Ishikawa (cell line): ENCODE measurements around the gene FAM171A2.

Experiments
- CEBPB ChIP-seq: IDR thresholded peaks from 2 replicates; pipeline ENCODE4 v1.6.1; 2012
- CREB1 ChIP-seq: IDR thresholded peaks from 2 replicates; pipeline ENCODE4 v1.6.1; 2012; ENCODE audit warnings: low read depth
- EGR1 ChIP-seq: IDR thresholded peaks from 2 replicates; pipeline ENCODE4 v1.6.1; 2012
- EP300 ChIP-seq: IDR thresholded peaks from 2 replicates; pipeline ENCODE4 v1.6.1; 2012; ENCODE audit warnings: borderline replicate concordance
- FOXM1 ChIP-seq: IDR thresholded peaks from 2 replicates; pipeline ENCODE4 v1.6.1; 2012; ENCODE audit warnings: low read depth, borderline replicate concordance
- MAX ChIP-seq: IDR thresholded peaks from 2 replicates; pipeline ENCODE4 v1.6.1; 2012
- NFIC ChIP-seq: IDR thresholded peaks from 2 replicates; pipeline ENCODE4 v1.6.1; 2012
- RAD21 ChIP-seq: IDR thresholded peaks from 2 replicates; pipeline ENCODE4 v1.6.1; 2012; ENCODE audit warnings: low read depth
- REST ChIP-seq: IDR thresholded peaks from 2 replicates; pipeline ENCODE4 v1.6.1; 2012; ENCODE audit warnings: low read depth, mild to moderate bottlenecking
- TAF1 ChIP-seq: IDR thresholded peaks from 2 replicates; pipeline ENCODE4 v1.6.1; 2012; ENCODE audit warnings: low read depth, mild to moderate bottlenecking
- TCF12 ChIP-seq: IDR thresholded peaks from 2 replicates; pipeline ENCODE4 v1.6.1; 2012; ENCODE audit warnings: low read depth
- TEAD4 ChIP-seq: IDR thresholded peaks from 2 replicates; pipeline ENCODE4 v1.6.1; 2012
- USF1 ChIP-seq: IDR thresholded peaks from 2 replicates; pipeline ENCODE4 v1.6.1; 2012
- YY1 ChIP-seq: IDR thresholded peaks from 2 replicates; pipeline ENCODE4 v1.6.1; 2012; ENCODE audit warnings: low read depth
- ZBTB7A ChIP-seq: IDR thresholded peaks from 2 replicates; pipeline ENCODE4 v1.6.1; 2012; ENCODE audit warnings: low read depth

The FAM171A2 gene

DNA sequence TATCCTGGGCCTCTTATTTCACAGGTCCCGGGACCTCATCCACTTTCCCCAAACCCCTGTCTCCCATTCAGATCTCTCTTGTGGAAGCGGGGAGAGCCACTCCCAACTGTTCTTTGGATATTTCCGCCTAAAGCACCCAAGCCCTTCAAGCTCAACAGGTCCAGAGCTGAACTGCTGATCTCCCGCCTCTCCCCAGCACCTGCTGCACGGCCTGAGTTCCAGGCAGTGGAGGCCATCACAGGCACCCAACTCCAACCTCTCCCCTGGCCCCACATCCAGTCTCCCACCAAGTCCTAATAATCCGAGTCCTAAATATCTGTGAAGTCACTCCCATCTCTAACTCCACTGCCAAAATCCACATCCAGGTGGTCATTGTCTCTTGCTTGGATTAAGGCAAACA is 19.3 kb upstream of the FAM171A2 start:
- TF ChIP-seq TAF1 (no peak), RAD21 (no peak), MAX (no peak), CREB1 (no peak), EP300 (no peak), USF1 (no peak), FOXM1 (no peak), CEBPB (no peak), TCF12 (no peak), YY1 (no peak), NFIC (no peak), TEAD4 (no peak), REST (no peak), ZBTB7A (no peak), EGR1 (no peak)

DNA sequence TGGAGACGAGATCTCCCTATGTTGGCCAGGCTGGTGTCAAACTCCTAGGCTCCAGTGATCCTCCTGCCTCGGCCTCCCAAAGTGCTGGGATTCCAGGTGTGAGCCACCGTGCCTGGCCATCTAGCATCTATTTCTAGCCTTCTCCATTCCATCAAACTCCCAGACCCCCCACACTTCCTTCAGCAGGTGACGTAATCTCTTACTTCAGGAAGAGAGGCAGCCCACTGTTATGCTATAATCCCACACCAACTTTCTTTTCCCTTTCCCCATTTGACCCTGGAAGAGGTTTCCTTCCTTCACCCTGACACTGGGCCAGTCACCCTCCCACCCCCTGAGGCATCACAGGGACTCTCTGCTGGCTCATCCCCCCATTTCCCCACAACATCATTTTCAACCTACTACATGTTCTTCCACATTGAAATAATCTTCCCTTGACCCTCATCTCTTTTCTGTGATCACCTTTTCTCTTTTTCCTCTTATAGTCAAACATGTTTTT is 18.2 kb upstream of the FAM171A2 start:
- TF ChIP-seq CREB1 (no peak), EGR1 (no peak), TCF12 (no peak), FOXM1 (no peak), YY1 (no peak), TEAD4 (no peak), ZBTB7A (no peak), RAD21 (no peak), NFIC (no peak), USF1 (no peak), REST (no peak), TAF1 (no peak), CEBPB (no peak), EP300 (no peak), MAX (no peak)

DNA sequence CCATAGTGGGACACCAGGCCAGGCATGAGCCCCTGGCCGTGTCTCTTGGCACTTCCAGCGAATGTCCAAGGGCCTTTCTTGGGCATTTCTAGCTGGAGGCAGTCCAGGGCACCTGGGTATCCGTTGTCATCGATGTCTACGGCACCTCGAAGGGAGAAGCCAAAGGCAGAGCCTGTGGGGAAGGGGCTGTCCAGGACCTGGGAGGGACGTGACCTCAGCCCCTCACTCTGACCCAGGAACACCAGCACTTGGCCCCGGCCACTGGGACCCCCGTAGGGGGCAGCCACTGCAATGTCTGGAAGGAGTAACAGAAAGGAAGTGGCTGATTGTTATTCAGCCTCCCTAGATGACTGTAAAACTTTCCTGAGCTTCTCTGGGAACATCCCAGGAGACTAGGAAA is 17.1 kb upstream of the FAM171A2 start:
- no peak for TF ChIP-seq CREB1
- no peak for TF ChIP-seq YY1
- TF ChIP-seq MAX: no peak
- no peak for TF ChIP-seq ZBTB7A
- no peak for TF ChIP-seq TCF12
- no peak for TF ChIP-seq USF1
- no peak for TF ChIP-seq FOXM1

GRCh38 chr17:44379887-44380286 is 16.2 kb upstream of the FAM171A2 start:
- TF ChIP-seq EGR1 (no peak), CEBPB (no peak), USF1 (no peak), FOXM1 (no peak), RAD21 (no peak), TCF12 (no peak)

DNA sequence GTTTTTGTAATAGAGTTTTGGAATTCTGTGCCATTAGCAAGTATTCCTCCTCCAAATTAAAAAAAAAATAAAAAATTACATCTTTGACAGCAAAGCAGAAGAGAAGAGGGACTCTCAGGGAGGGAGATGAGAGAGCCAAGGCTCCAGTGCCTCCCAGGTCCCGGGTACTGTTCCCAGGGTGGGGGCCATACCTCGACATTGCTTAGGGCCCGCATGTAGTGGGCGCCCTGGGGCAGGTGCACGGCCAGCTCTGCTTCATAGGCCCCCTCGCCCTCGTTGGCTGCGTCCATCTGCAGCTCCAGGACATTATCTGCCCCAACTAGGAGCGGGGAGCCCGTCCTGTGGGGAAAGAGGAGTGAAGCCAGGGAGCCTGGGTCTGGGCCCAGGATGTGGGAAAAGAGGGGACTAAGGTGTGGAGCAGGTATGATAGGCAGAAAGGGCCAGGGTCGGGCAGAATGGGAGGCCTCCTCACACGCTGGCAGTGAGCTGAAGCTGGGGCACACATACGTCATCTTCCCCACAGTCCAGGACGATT is 14.6 kb upstream of the FAM171A2 start:
- TF ChIP-seq CEBPB (no peak), TCF12 (no peak), FOXM1 (no peak), ZBTB7A (no peak), TAF1 (no peak)

DNA sequence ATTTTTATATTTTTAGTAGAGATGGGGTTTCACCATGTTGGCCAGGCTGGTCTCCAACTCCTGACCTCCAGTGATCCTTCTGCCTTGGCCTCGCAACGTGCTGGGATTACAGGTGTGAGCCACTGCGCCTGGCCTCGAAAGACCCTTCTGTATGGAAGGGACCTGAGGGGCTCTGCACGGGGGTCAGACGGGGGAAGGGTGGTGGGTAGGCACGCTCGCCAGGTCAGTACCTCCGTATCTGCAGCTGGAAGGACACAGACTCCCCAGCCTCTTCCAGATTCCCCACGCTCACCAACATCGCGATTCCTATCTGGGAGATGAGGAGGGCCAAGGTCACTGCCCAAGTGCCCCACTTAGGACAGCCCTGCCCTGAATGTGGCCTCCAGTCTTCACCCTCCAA is 13.1 kb upstream of the FAM171A2 start:
- no peak for TF ChIP-seq MAX
- TF ChIP-seq TCF12: no peak
- TF ChIP-seq RAD21: no peak
- no peak for TF ChIP-seq ZBTB7A
- no peak for TF ChIP-seq NFIC
- TF ChIP-seq FOXM1: no peak
- TF ChIP-seq YY1: no peak
- TF ChIP-seq CREB1: no peak
- no peak for TF ChIP-seq TAF1
- no peak for TF ChIP-seq CEBPB
